ENCODE results near the gene CHCHD4.

Gene CHCHD4

GRCh38 chr3:14133876-14134275 lies 9.2 kb upstream of the CHCHD4 start:
- TF ChIP-seq CTCF (IDR thresholded peaks at IDR 0.05; ENCODE audit: low read depth, low read length): no peak
- H3K4me3 ChIP-seq (ENCODE audit: low read depth, low read length): no peak overlapping the region

GRCh38 chr3:14133188-14133800 lies 8.6 kb upstream of the CHCHD4 start:
- no peak overlapping the region for H3K4me3 ChIP-seq (ENCODE audit: low read depth, low read length)
- no peak for TF ChIP-seq CTCF (IDR thresholded peaks at IDR 0.05; ENCODE audit: low read depth, low read length)

GRCh38 chr3:14132689-14133088 lies 8.0 kb upstream of the CHCHD4 start:
- no peak for TF ChIP-seq CTCF (IDR thresholded peaks at IDR 0.05; ENCODE audit: low read depth, low read length)

GRCh38 chr3:14132120-14132519 lies 7.5 kb upstream of the CHCHD4 start:
- TF ChIP-seq CTCF (IDR thresholded peaks at IDR 0.05; ENCODE audit: low read depth, low read length): no peak
- H3K4me3 ChIP-seq (ENCODE audit: low read depth, low read length): no peak overlapping the region

More at GRCh38 chr3:14132689-14133088, 8.0 kb upstream of the CHCHD4 start:
- no peak overlapping the region for H3K4me3 ChIP-seq (ENCODE audit: low read depth, low read length)

GRCh38 chr3:14131134-14131533 lies 6.5 kb upstream of the CHCHD4 start:
- TF ChIP-seq CTCF (IDR thresholded peaks at IDR 0.05; ENCODE audit: low read depth, low read length): no peak
- no peak overlapping the region for H3K4me3 ChIP-seq (ENCODE audit: low read depth, low read length)

- TF ChIP-seq CTCF (IDR thresholded peaks at IDR 0.05; ENCODE audit: low read depth, low read length): no peak
- H3K4me3 ChIP-seq (ENCODE audit: low read depth, low read length): no peak overlapping the region
These were observed 6.0 kb upstream of the CHCHD4 start for GRCh38 chr3:14130707-14131106.

GRCh38 chr3:14130230-14130629 lies 5.6 kb upstream of the CHCHD4 start:
- no peak overlapping the region for H3K4me3 ChIP-seq (ENCODE audit: low read depth, low read length)

More at GRCh38 chr3:14130230-14130629, 5.6 kb upstream of the CHCHD4 start:
- no peak for TF ChIP-seq CTCF (IDR thresholded peaks at IDR 0.05; ENCODE audit: low read depth, low read length)
